ENCODE results near the gene KCNH2. TPM values are rescaled to one million over a fixed set of nuclear protein-coding genes. Genes with fewer than 3 reads are reported as not detected.
"Not testable (repeated sequence)": the region's sequence is repeated elsewhere in the genome, so short reads cannot be mapped to it uniquely, and the experiment has no call there.

Gene KCNH2
- total RNA-seq, 1 donor from 2014 or later = 6.9 TPM

GRCh38 chr7:151011616-151012015, 33.5 kb upstream of the KCNH2 start:
- DNase-seq (ENCODE audit: low read depth) = not testable (repeated sequence)

GRCh38 chr7:151011097-151011409, 32.9 kb upstream of the KCNH2 start:
- no peak for DNase-seq (ENCODE audit: low read depth)

- DNase-seq (ENCODE audit: low read depth) = no peak
These were observed 32.4 kb upstream of the KCNH2 start for GRCh38 chr7:151010307-151011096.

GRCh38 chr7:151010037-151010306, 31.9 kb upstream of the KCNH2 start:
- no peak for DNase-seq (ENCODE audit: low read depth)

GRCh38 chr7:151009327-151010036, 31.4 kb upstream of the KCNH2 start:
- DNase-seq (ENCODE audit: low read depth) = no peak

- DNase-seq (ENCODE audit: low read depth) = no peak
These were observed 30.6 kb upstream of the KCNH2 start for GRCh38 chr7:151008511-151009323.

- no peak for DNase-seq (ENCODE audit: low read depth)
These were observed 30.0 kb upstream of the KCNH2 start for GRCh38 chr7:151008143-151008510.

- DNase-seq (ENCODE audit: low read depth) = no peak
These were observed 29.4 kb upstream of the KCNH2 start for GRCh38 chr7:151007469-151007898.

GRCh38 chr7:151006590-151007300, 28.6 kb upstream of the KCNH2 start:
- DNase-seq (ENCODE audit: low read depth) = no peak

- no peak for DNase-seq (ENCODE audit: low read depth)
These were observed 27.4 kb upstream of the KCNH2 start for GRCh38 chr7:151005566-151005965.

GRCh38 chr7:151003572-151003971, 25.5 kb upstream of the KCNH2 start:
- no peak for DNase-seq (ENCODE audit: low read depth)

GRCh38 chr7:151001546-151001945, 23.4 kb upstream of the KCNH2 start:
- no peak for DNase-seq (ENCODE audit: low read depth)

GRCh38 chr7:151000897-151001495, 22.9 kb upstream of the KCNH2 start:
- no peak for DNase-seq (ENCODE audit: low read depth)

- DNase-seq (ENCODE audit: low read depth) = no peak
These were observed 21.5 kb upstream of the KCNH2 start for GRCh38 chr7:150999497-151000230.

- DNase-seq (ENCODE audit: low read depth) = no peak
These were observed 20.9 kb upstream of the KCNH2 start for GRCh38 chr7:150999001-150999400.

GRCh38 chr7:150998341-150998740, 20.2 kb upstream of the KCNH2 start:
- no peak for DNase-seq (ENCODE audit: low read depth)

GRCh38 chr7:150997817-150998216, 19.7 kb upstream of the KCNH2 start:
- DNase-seq (ENCODE audit: low read depth) = no peak

- DNase-seq (ENCODE audit: low read depth) = no peak
These were observed 19.0 kb upstream of the KCNH2 start for GRCh38 chr7:150997075-150997511.

- DNase-seq (ENCODE audit: low read depth) = no peak
These were observed 18.4 kb upstream of the KCNH2 start for GRCh38 chr7:150996376-150997074.

Data from myocyte (in vitro differentiated cells).